Ectodermal cell (in vitro differentiated cells): Measurements from ENCODE around the gene ZNF316.
"Not testable (repeated sequence)": the region's sequence is repeated elsewhere in the genome, so short reads cannot be mapped to it uniquely, and the experiment has no call there.

Source experiments
- H3K27ac ChIP-seq: 2 replicates; pipeline ENCODE4 v1.7.0; 2013; ENCODE audit warnings: mild to moderate bottlenecking, low read depth, low read length; ENCODE audit not compliant: insufficient read depth, poor library complexity, severe bottlenecking
- H3K27me3 ChIP-seq: 2 replicates; pipeline ENCODE4 v1.7.0; 2013; ENCODE audit warnings: mild to moderate bottlenecking, low read length; ENCODE audit not compliant: insufficient read depth, control insufficient read depth, poor library complexity, severe bottlenecking
- H3K36me3 ChIP-seq: one replicate; pipeline ENCODE4 v1.7.0; 2013; ENCODE audit warnings: low read length; ENCODE audit not compliant: control insufficient read depth, insufficient read depth
- H3K4me1 ChIP-seq: one replicate; pipeline ENCODE4 v1.7.0; 2013; ENCODE audit warnings: low read length; ENCODE audit not compliant: control insufficient read depth, insufficient read depth
- H3K4me3 ChIP-seq: 2 replicates; pipeline ENCODE4 v1.7.0; 2013; ENCODE audit warnings: low read depth, low read length, control low read depth; ENCODE audit not compliant: insufficient read depth
- H3K9me3 ChIP-seq: 2 replicates; pipeline ENCODE4 v1.7.0; 2013; ENCODE audit warnings: mild to moderate bottlenecking, low read length, moderate library complexity; ENCODE audit not compliant: control insufficient read depth
- WGBS, 2 experiments: methylation state at CpG; one replicate each; pipeline ENCODE4 v1.1.7; 2013; ENCODE audit warnings: missing lambda C conversion rate in 2 of 2; 5-methylcytosine and 5-hydroxymethylcytosine counted together

The ZNF316 gene

GRCh38 chr7:6653071-6654003, 16.2 kb downstream of the ZNF316 start:
- peaks cover 11% of the 10 kb centered on the region for H3K36me3 ChIP-seq
- 97% methylated on average over 146 of the region's 146 CpGs for WGBS, 2 experiments
- H3K9me3 ChIP-seq, result no peaks in the 10 kb centered on the region
- H3K27me3 ChIP-seq, result no peaks in the 10 kb centered on the region
- H3K27ac ChIP-seq, result no peak overlapping the region
- no peak overlapping the region for H3K4me3 ChIP-seq
- no peaks in the 10 kb centered on the region for H3K4me1 ChIP-seq

GRCh38 chr7:6654113-6654841, 17.2 kb downstream of the ZNF316 start:
- WGBS, 2 experiments, result 96 to 97% methylated on average over 94 of the region's 94 CpGs
- no peak overlapping the region for H3K27ac ChIP-seq

GRCh38 chr7:6654842-6655610, 17.9 kb downstream of the ZNF316 start:
- Histone ChIP-seq H3K27ac (no peak overlapping the region), H3K36me3 (peaks cover 11% of the 10 kb centered on the region), H3K27me3 (no peaks in the 10 kb centered on the region), H3K4me1 (peaks cover 9% of the 10 kb centered on the region), H3K9me3 (no peaks in the 10 kb centered on the region), H3K4me3 (no peak overlapping the region)
- WGBS, 2 experiments, result 96 to 97% methylated on average over 48 of the region's 48 CpGs

More at GRCh38 chr7:6654113-6654841, 17.2 kb downstream of the ZNF316 start:
- H3K36me3 ChIP-seq, result peaks cover 11% of the 10 kb centered on the region
- H3K27me3 ChIP-seq, result no peaks in the 10 kb centered on the region
- H3K9me3 ChIP-seq, result no peaks in the 10 kb centered on the region
- peaks cover 8% of the 10 kb centered on the region for H3K4me1 ChIP-seq
- H3K4me3 ChIP-seq, result no peak overlapping the region

- Histone ChIP-seq H3K27me3 (no peaks in the 10 kb centered on the region), H3K9me3 (no peaks in the 10 kb centered on the region), H3K4me3 (no peak overlapping the region), H3K27ac (no peak overlapping the region), H3K4me1 (peaks cover 9% of the 10 kb centered on the region), H3K36me3 (peaks cover 11% of the 10 kb centered on the region)
- WGBS, 2 experiments, result 95 to 96% methylated on average over 17 of the region's 17 CpGs
Observed at GRCh38 chr7:6655636-6656385, 18.7 kb downstream of the ZNF316 start.

- no peaks in the 10 kb centered on the region for H3K9me3 ChIP-seq
- H3K4me1 ChIP-seq, result peaks cover 9% of the 10 kb centered on the region
- H3K27me3 ChIP-seq, result no peaks in the 10 kb centered on the region
- H3K4me3 ChIP-seq, result no peak overlapping the region
- peaks cover 11% of the 10 kb centered on the region for H3K36me3 ChIP-seq
- H3K27ac ChIP-seq, result no peak overlapping the region
- 93 to 95% methylated on average over 9 of the region's 9 CpGs for WGBS, 2 experiments
Observed at GRCh38 chr7:6656413-6656812, 19.3 kb downstream of the ZNF316 start.

GRCh38 chr7:6658618-6659345, 21.7 kb downstream of the ZNF316 start:
- WGBS, 2 experiments, result 64 to 65% methylated on average over 11 of the region's 11 CpGs
- H3K9me3 ChIP-seq, result no peaks in the 10 kb centered on the region
- peaks cover 9% of the 10 kb centered on the region for H3K4me1 ChIP-seq
- H3K4me3 ChIP-seq, result no peak overlapping the region
- no peaks in the 10 kb centered on the region for H3K36me3 ChIP-seq
- H3K27me3 ChIP-seq, result peaks cover 2% of the 10 kb centered on the region
- H3K27ac ChIP-seq, result no peak overlapping the region

- not testable (repeated sequence) for H3K9me3 ChIP-seq, H3K27ac ChIP-seq, H3K36me3 ChIP-seq, H3K4me3 ChIP-seq, H3K27me3 ChIP-seq, H3K4me1 ChIP-seq
- 95 to 99% methylated on average over 19 to 23 of the region's 34 CpGs for WGBS, 2 experiments
Observed at GRCh38 chr7:6670851-6671250, 33.7 kb downstream of the ZNF316 start.

GRCh38 chr7:6675807-6676405, 38.8 kb downstream of the ZNF316 start:
- peaks cover 13% of the 10 kb centered on the region for H3K9me3 ChIP-seq
- H3K27me3 ChIP-seq, result no peaks in the 10 kb centered on the region
- H3K4me1 ChIP-seq, result no peaks in the 10 kb centered on the region
- H3K4me3 ChIP-seq, result no peak overlapping the region
- no peaks in the 10 kb centered on the region for H3K36me3 ChIP-seq
- H3K27ac ChIP-seq, result no peak overlapping the region
- 100% methylated on average over 1 of the region's 1 CpG; no CpG with 5 or more reads in 1 of the 2 experiments for WGBS, 2 experiments

GRCh38 chr7:6680146-6680545, 43.0 kb downstream of the ZNF316 start:
- no peak overlapping the region for H3K27ac ChIP-seq
- no peaks in the 10 kb centered on the region for H3K4me1 ChIP-seq
- H3K9me3 ChIP-seq, result peaks cover 25% of the 10 kb centered on the region
- no peak overlapping the region for H3K4me3 ChIP-seq
- 86 to 93% methylated on average over 1 of the region's 1 CpG for WGBS, 2 experiments
- H3K36me3 ChIP-seq, result no peaks in the 10 kb centered on the region
- H3K27me3 ChIP-seq, result no peaks in the 10 kb centered on the region
